GM21529 (cell line): Measurements from ENCODE around the gene NFYA.

Experiments
- ATAC-seq: cut with Tn5 transposase; IDR thresholded peaks from one replicate; pipeline ENCODE4 v1.9.1; 2021; ENCODE audit not compliant: unreplicated experiment

Gene NFYA

GRCh38 chr6:41073203-41073967, 611 bp downstream of the NFYA start:
- peak; percentile 32 for ATAC-seq

- no peak for ATAC-seq
These were observed 1.4 kb downstream of the NFYA start for GRCh38 chr6:41073968-41074691.

GRCh38 chr6:41074692-41075436, 2.1 kb downstream of the NFYA start:
- ATAC-seq = no peak

- no peak for ATAC-seq
These were observed 3.2 kb downstream of the NFYA start for GRCh38 chr6:41075651-41076626.

GRCh38 chr6:41077536-41077935, 4.8 kb downstream of the NFYA start:
- no peak for ATAC-seq

DNA sequence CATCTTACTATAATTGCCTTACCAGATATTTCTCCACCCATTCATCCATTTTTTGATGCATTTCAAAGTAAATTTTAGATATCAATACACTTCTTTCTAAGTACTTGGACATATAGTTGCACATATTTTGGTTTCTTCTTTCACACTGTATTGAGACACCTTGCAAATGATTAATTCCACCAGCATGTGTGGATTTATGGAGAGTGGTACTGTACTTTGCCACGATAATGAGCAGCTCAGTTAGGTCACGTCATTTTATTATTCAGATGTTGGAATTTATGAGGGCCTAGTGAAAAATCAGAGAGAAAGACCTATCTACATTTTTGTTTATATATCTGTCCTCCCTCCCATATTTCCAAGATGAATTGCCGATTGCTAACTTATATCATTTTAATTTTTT, 5.3 kb downstream of the NFYA start:
- ATAC-seq = no peak

DNA sequence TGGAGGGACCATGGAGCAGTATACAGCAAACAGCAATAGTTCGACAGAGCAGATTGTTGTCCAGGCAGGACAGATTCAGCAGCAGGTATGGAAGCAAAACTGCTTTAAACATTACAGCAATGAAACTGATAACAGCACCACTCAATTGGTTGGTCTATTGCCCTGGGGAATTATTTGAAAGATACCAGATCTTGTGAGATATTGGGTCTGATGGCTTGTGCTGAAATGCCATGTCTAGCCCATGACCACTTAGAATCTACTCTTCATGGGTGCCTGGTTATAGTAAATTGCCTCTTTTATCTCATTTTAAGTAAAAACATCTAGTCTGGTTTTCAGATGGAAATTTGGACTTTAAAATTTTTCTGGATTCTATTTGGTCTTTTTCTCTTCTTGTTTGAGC, 6.3 kb downstream of the NFYA start:
- ATAC-seq = no peak

- ATAC-seq = no peak
These were observed 7.8 kb downstream of the NFYA start for GRCh38 chr6:41080621-41081020.

GRCh38 chr6:41083072-41083471, 10.3 kb downstream of the NFYA start:
- no peak for ATAC-seq

DNA sequence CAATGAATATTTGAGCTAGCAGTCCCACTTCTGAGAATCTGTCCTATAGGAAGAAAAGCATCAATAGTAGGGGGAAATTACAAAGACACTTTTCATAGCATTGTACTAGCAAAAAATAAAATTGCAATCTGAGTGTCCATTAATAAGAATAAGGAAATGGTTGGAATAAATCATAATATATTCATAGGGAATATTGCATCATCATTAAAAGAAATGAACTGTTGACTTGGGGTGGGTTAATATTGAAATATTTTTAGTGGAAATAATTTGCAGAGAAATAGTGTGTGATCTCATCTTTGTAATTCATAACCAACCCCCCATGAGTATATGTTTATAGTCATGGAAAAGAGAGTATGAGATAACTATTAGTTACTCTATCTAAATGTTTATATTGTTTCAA, 12.4 kb downstream of the NFYA start:
- no peak for ATAC-seq

GRCh38 chr6:41088451-41088850, 15.7 kb downstream of the NFYA start:
- no peak for ATAC-seq

DNA sequence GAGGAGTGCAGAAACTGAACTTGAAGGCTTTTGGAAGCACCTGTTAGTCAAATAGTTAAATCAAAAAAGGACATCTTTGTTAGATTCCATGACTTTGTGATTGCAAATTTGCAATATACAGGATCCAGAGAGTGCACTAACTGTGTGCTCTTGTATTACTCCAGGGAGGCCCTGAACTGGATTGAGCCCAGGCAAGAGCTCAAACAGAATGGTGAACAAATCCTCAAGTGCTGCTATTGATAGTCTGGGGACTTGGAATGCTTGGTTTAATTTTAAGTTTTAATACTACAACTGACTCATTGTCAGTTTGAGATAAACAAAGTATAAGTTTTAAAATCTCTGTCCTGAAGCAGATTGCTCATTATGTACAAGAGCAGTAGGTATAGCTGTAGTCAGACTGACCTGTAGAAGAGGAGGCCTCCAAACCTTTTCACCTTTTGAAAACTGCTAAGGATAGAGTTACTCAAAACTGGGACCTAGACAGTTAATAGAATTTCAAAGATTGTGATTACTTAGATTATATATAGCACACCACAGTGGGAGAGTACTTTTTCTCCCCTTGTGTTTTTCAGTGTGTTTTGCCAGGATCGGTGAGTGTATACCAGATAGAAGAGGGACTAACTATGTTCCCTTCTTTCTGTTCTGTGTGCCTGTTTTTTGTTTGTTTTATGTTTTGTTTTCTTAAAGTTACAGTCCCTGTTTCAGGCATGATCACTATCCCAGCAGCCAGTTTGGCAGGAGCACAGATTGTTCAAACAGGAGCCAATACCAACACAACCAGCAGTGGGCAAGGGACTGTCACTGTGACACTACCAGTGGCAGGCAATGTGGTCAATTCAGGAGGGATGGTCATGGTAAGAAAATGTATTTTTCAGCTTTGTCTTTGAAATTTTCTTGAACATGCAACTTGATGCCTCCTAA, 18.3 kb downstream of the NFYA start:
- ATAC-seq = no peak

GRCh38 chr6:41092421-41093140, 19.8 kb downstream of the NFYA start:
- no peak for ATAC-seq

DNA sequence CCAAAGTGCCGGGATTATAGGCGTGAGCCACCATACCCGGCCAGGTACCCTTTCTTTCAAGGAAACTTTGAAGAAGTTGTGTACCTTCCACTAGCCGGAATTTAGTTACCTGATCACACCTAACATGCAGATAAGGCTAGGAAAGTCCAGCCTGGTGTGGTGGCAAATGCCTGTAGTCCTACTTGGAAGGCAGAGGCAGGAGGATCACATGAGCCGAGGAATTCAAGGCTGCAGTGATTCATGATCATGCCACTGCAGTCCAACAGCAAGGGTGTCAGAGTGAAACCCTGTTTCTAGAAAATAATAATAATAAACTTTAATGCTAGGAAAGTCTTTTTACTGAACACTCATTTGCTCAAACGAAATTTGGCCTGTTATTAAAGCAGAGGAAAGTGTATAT, 21.0 kb downstream of the NFYA start:
- ATAC-seq = no peak

- no peak for ATAC-seq
These were observed 24.8 kb downstream of the NFYA start for GRCh38 chr6:41097467-41098090.

DNA sequence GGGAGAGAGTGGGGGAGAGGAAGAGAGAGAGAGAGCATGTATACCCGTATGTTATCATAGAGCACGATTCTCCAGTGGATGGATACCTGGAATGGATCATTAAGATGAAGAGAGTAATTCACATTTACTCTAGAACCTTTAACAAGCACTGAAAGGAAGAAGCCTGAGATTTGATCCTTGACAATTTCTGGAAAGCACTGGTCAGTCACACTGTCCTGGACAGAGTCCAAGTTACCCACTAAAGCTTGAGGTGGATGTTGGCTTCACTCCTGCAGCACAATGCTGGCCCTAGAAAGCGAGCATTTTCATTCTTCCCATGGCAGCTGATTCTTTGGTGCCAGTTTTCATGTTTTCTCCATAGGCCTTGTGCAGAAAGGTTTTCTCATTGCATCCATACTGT, 25.6 kb downstream of the NFYA start:
- ATAC-seq = no peak

DNA sequence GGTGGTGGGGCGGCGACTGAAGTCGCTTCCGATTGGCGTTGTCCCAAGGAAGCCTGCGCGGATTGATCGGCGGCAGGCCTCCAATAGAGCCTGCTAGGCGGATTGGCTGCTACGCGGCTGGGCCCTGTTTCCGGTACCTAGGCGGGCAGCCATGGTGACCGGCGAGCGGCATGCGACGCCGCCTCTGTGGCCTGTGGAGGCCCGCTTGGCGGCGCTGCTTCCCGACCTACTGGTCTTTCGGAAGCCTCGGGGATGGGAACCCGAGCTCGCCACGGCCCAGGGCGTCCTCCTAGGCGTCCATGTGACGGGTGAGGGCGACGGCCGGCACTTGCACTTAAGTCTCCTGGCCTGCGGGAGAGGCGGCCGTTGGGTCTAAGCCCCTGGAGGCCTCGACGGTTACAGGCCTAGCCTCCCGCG, 28.1 kb downstream of the NFYA start:
- no peak for ATAC-seq

DNA sequence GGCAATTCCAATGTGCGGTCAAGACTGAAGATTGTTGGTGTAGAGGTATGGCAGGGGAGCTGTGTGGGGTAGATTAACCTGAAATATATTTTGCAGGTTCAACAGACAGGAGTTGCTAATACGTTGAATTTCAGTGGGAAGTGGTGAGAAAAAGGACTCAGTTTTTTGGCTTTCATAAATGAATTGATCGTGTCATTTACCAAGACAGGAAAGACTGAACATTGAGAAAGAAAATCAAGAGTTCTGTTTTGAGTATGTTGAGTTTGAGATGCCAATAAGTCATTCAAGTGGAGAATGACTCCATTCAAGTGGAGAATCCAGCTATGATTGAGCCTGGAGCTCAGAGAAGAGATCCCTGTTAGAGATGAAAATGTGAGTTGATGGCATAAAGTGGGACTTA, 31.1 kb downstream of the NFYA start:
- ATAC-seq = no peak

DNA sequence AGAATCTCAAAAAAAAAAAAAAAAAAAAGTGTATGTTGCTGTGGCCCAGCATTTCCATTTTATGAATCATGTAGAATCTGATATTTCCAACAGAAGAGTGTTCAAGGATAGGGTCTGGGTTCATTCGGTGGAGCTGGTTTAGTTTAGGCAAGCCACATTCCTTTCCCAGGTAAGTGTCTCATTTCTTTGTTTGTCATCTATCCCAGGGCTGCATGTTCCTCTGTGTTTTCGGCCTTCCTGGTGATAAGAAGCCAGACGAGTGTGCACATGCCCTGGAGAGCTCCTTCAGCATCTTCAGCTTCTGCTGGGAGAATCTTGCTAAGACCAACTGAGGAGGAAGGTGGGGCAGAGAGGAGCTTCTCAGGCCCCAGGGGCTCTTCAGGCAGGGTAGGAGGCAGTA, 38.2 kb downstream of the NFYA start:
- no peak for ATAC-seq
